Sigmoid colon (tissue), 7 donors: ENCODE results near the gene NHLRC4. TPM values are rescaled to one million over a fixed set of nuclear protein-coding genes. Genes with fewer than 3 reads are reported as not detected.

Source experiments
- DNase-seq: peaks from one replicate; pipeline ENCODE4 v3.0.0-alpha.2; 2019
- H3K27ac ChIP-seq, 4 donors: fragments of 200-600 bp; sonication (generic); one replicate each; pipeline ENCODE4 v1.5.1; 2016 to 2019; ENCODE audit warnings: mild to moderate bottlenecking in 1 of 4
- H3K27me3 ChIP-seq, 3 donors: fragments of 200-600 bp; sonication (generic); one replicate each; pipeline ENCODE4 v1.5.1; 2019; ENCODE audit warnings: mild to moderate bottlenecking in 1 of 3
- H3K36me3 ChIP-seq, 4 donors: fragments of 200-600 bp; sonication (generic); one replicate each; pipeline ENCODE4 v1.5.1; 2016 to 2019
- H3K4me1 ChIP-seq, 4 donors: fragments of 200-600 bp; sonication (generic); one replicate each; pipeline ENCODE4 v1.5.1; 2017 to 2019
- H3K4me3 ChIP-seq, 4 donors: fragments of 200-600 bp; sonication (generic); one replicate each; pipeline ENCODE4 v1.5.1; 2017 to 2019; ENCODE audit warnings: mild to moderate bottlenecking in 2 of 4, moderate library complexity in 1 of 4
- H3K9me3 ChIP-seq, 4 donors: fragments of 200-600 bp in 3 of 4; sonication (generic) in 3 of 4; one replicate each; pipeline versions ENCODE4 v1.5.1 to v1.6.1; 2013 to 2019
- EP300 ChIP-seq, 4 donors: sonication (generic); formaldehyde crosslinking; IDR thresholded peaks; one replicate each; pipeline ENCODE4 v1.6.1; 2017; ENCODE audit warnings: antibody characterized with exemption in 4 of 4
- POLR2A ChIP-seq, 2 donors: fragments of 450-650 bp; IDR thresholded peaks; one replicate each; pipeline ENCODE4 v1.6.1; 2016; ENCODE audit warnings: antibody characterized with exemption in 2 of 2, mild to moderate bottlenecking in 2 of 2, moderate library complexity in 2 of 2
- POLR2AphosphoS5 ChIP-seq, 4 donors: sonication (generic); formaldehyde crosslinking; IDR thresholded peaks; one replicate each; pipeline ENCODE4 v1.6.1; 2017; ENCODE audit warnings: antibody characterized with exemption in 4 of 4
- WGBS, 2 donors: extraction: QIAGEN DNeasy Blood & Tissue Kit; methylation state at CpG; one replicate each; pipeline ENCODE4 v1.1.7; 2013; 5-methylcytosine and 5-hydroxymethylcytosine counted together
- intact Hi-C: fragments of 100-400 bp; cut with DNase I; formaldehyde crosslinking; loops from one replicate; pipeline ENCODE4 v1.15.1; 2023
- polyA plus RNA-seq, 3 donors: library from polyadenylated mRNA; stranded (reverse); fragments of 200-250 nt; gene quantifications; one replicate each; pipeline ENCODE4 v1.2.3, GENCODE V29; 2013
- total RNA-seq, 4 donors: library from RNA; depleted of rRNA; stranded (reverse); fragments of >200 nt; gene quantifications; one replicate each; pipeline ENCODE4 v1.1.0, GENCODE V29; 2016
- TF ChIP-seq, protein P1 (sequence below), 4 experiments: fragments of 450-650 bp in 3 of 4; fragments of 200-600 bp in 1 of 4; IDR thresholded peaks; one replicate each; pipeline ENCODE4 v1.5.1; 2016 to 2019; ENCODE audit warnings: antibody characterized with exemption in 4 of 4, mild to moderate bottlenecking in 3 of 4, moderate library complexity in 2 of 4
- donor health status: healthy with polysubstance abuse.
- donor health status: Bipolar disorder and iron deficiency.
- donor health status: healthy.

Gene NHLRC4
- total and polyA plus RNA-seq, 7 donors, result 0.60 to 4.2 (median 1.5) TPM

DNA sequence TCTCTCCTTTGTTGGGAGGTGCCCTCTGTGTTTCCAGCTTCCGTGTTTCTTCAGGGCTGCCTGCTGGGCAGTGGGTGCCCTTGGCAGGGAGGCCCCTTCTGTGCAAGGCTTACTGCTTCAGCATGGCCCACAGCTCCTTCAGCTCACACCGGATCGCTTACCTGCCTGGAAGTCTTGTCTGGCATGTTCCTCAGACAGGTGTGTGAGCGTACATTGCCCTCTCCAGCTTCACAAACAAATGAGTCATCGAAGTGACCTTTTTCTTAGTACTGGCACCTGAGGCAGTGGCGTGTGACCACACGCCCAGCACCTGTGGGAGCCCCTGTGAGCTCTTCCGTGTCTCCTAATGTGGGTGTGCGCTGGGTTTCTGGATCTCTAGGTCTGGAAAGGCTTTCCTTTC is 26.6 kb downstream of the NHLRC4 start:
- DNase-seq, result no peak
- WGBS, 2 donors, result 17 to 68% methylated on average over 9 of the region's 9 CpGs
- intact Hi-C loops, result no loop called here
- TF ChIP-seq, protein P1, sequence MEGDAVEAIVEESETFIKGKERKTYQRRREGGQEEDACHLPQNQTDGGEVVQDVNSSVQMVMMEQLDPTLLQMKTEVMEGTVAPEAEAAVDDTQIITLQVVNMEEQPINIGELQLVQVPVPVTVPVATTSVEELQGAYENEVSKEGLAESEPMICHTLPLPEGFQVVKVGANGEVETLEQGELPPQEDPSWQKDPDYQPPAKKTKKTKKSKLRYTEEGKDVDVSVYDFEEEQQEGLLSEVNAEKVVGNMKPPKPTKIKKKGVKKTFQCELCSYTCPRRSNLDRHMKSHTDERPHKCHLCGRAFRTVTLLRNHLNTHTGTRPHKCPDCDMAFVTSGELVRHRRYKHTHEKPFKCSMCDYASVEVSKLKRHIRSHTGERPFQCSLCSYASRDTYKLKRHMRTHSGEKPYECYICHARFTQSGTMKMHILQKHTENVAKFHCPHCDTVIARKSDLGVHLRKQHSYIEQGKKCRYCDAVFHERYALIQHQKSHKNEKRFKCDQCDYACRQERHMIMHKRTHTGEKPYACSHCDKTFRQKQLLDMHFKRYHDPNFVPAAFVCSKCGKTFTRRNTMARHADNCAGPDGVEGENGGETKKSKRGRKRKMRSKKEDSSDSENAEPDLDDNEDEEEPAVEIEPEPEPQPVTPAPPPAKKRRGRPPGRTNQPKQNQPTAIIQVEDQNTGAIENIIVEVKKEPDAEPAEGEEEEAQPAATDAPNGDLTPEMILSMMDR (IDR thresholded peaks at IDR 0.05), result no peak
- peak in 1 of 2 donors; percentile 29 for TF ChIP-seq POLR2A (IDR thresholded peaks at IDR 0.05)
- Histone ChIP-seq H3K36me3 (peaks cover 0 to 4% (median 0%) of the 10 kb centered on the region in 4 donors), H3K4me3 (no peak overlapping the region), H3K27ac (peak overlapping the region in 1 of 4 donors; percentile 53), H3K9me3 (no peaks in the 10 kb centered on the region), H3K4me1 (peaks cover 0 to 34% (median 27%) of the 10 kb centered on the region in 4 donors), H3K27me3 (no peaks in the 10 kb centered on the region)

DNA sequence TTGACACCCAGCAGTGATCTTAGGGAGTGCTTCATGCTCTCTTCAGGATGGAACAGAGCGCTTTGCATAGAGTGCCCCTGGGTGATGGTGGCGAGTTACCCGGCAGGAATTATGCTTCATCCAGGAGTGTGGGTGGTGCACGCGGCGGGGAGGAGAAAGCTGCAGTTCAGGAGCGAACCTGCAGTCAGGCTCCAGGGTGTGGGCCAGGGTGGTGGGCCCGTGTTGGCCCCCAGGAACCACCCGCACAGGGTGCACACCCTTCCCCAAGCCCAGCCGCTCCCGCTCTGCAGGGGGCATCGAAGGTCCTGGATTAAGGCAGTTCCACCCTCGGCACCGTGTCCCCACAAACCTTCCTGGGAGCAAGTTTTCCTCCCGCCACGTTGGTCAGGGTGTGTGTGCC is 27.0 kb downstream of the NHLRC4 start:
- Histone ChIP-seq H3K36me3 (peaks cover 0 to 4% (median 0%) of the 10 kb centered on the region in 4 donors), H3K4me1 (peaks cover 0 to 32% (median 25%) of the 10 kb centered on the region in 4 donors), H3K4me3 (no peak overlapping the region), H3K27ac (peak overlapping the region in 1 of 4 donors; percentile 53), H3K9me3 (no peaks in the 10 kb centered on the region), H3K27me3 (no peaks in the 10 kb centered on the region)
- intact Hi-C loops, result no loop called here
- no peak for TF ChIP-seq POLR2AphosphoS5 (IDR thresholded peaks at IDR 0.05)
- TF ChIP-seq POLR2A (IDR thresholded peaks at IDR 0.05), result no peak
- no peak for TF ChIP-seq EP300 (IDR thresholded peaks at IDR 0.05)
- TF ChIP-seq, protein P1 (IDR thresholded peaks at IDR 0.05), result no peak
- no peak for DNase-seq
- 24 to 79% methylated on average over 16 of the region's 16 CpGs for WGBS, 2 donors

DNA sequence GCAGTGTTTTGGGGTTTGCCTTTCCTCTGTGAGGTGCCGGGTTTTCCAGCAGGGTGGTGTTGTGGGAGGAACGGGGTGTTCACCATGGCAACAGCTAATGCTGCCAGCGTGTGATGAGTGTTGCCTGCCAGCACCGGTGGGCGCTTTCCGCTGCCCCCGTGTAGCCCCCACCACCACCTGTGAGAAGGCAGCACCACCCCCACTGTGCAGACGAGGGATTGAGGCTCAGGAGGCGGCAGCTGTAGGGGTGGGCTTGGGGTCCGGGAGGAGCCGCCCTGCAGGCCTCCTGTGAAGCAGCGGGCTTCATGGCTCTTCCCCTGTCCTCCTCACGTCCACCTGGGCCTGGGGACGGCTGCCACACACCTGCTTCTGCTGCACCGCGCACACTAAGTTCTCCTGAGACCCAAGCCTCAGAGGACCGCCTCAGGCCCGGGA is 28.3 kb downstream of the NHLRC4 start:
- WGBS, 2 donors, result 85 to 90% methylated on average over 18 of the region's 18 CpGs

DNA sequence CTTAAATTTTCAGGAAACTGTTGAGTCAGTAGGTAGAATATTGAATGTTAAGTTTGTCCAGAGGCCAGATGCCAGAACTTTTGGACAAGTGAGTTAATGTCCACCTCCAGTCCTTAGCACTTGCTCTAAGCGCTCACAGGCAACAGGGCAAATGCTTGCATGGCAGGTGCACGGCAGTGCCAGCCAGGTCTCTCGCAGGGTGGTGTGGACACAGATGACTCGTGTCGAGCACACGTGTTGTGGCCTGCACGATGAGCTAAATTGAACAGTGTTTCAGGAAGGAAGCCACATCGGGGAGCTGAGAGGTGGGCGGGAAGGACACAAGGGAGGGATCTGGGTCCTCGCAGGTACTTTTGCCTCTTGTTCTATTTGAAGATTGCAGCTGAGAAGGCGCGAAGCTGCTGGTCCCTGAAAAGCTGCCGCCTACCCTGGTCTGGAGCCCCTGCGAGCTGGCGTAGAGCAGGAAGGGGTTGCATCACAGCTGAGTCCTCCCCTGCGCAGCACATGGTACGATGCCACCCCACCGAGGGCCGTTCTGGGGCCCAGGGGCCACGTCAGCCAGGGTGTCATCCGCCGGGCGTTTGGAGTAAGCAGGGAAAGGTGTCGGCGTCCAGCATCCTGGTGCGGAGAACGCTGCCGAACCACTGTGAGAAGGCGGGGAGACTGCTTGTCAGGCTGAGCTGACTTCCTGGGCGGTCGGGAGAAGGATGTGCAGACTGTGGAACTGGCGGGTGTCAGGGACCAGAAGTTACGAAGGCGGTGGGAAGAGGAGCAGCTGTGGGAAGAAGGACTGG is 29.3 kb downstream of the NHLRC4 start:
- intact Hi-C loops, result no loop called here
- Histone ChIP-seq H3K9me3 (no peaks in the 10 kb centered on the region), H3K4me3 (no peak overlapping the region), H3K27ac (no peak overlapping the region), H3K36me3 (peaks cover 0 to 18% (median 0%) of the 10 kb centered on the region in 4 donors), H3K27me3 (no peaks in the 10 kb centered on the region), H3K4me1 (peaks cover 0 to 24% (median 16%) of the 10 kb centered on the region in 4 donors)
- TF ChIP-seq POLR2AphosphoS5 (IDR thresholded peaks at IDR 0.05) (no peak), POLR2A (IDR thresholded peaks at IDR 0.05) (no peak), EP300 (IDR thresholded peaks at IDR 0.05) (no peak)
- TF ChIP-seq, protein P1 (IDR thresholded peaks at IDR 0.05), result no peak
- peak; percentile 58 for DNase-seq
- 85 to 88% methylated on average over 34 of the region's 34 CpGs for WGBS, 2 donors

More for the DNA sequence above, 28.3 kb downstream of the NHLRC4 start:
- Histone ChIP-seq H3K4me3 (no peak overlapping the region), H3K4me1 (peaks cover 0 to 32% (median 25%) of the 10 kb centered on the region in 4 donors), H3K9me3 (no peaks in the 10 kb centered on the region), H3K36me3 (peaks cover 0 to 9% (median 0%) of the 10 kb centered on the region in 4 donors), H3K27me3 (no peaks in the 10 kb centered on the region), H3K27ac (no peak overlapping the region)
- DNase-seq, result peak; percentile 50
- intact Hi-C loops, result no loop called here
- no peak for TF ChIP-seq EP300 (IDR thresholded peaks at IDR 0.05)
- TF ChIP-seq, protein P1 (IDR thresholded peaks at IDR 0.05), result no peak
